IMR-90 (cell line): ENCODE results near the gene LMO4. TPM values are rescaled to one million over a fixed set of nuclear protein-coding genes. Genes with fewer than 3 reads are reported as not detected.

Experiments
- ATAC-seq: fragments of 200-7000 bp; cut with Tn5 transposase; 2 replicates; pipeline ENCODE4 v1.9.1; 2020; ENCODE audit warnings: low read depth, mild to moderate bottlenecking, moderate library complexity
- BruUV-seq: library from RNA; stranded (reverse); fragments of 400-500 nt; replicated peaks from 2 replicates; lab custom pipeline; 2021; lab: Mats Ljungman, UMichigan
- CTCF ChIA-PET: fragments of 300-600 bp; formaldehyde crosslinking; extraction: SDS; loops from one replicate; lab custom pipeline; 2021; ENCODE audit warnings: antibody characterized with exemption; lab: Yijun Ruan, JAX
- POLR2A ChIA-PET: fragments of 300-600 bp; sonication (Branson Sonifier 250); formaldehyde crosslinking; loops from one replicate; lab custom pipeline; 2022; ENCODE audit warnings: antibody characterized with exemption; ENCODE audit not compliant: unreplicated experiment; lab: Charles Lee
- DNase-seq: peaks from one replicate; pipeline ENCODE4 v3.0.0; 2013
- H2AFZ ChIP-seq: replicated peaks from 2 replicates; pipeline ENCODE3; 2013; ENCODE audit warnings: low read length, mild to moderate bottlenecking; ENCODE audit not compliant: poor library complexity
- H2AK5ac ChIP-seq: 2 replicates; pipeline ENCODE4 v1.6.1; 2013; ENCODE audit warnings: low read depth, low read length, inconsistent platforms
- H2AK9ac ChIP-seq: replicated peaks from 2 replicates; pipeline ENCODE3; 2013; ENCODE audit warnings: mild to moderate bottlenecking, low read depth, low read length, moderate library complexity; ENCODE audit not compliant: poor library complexity
- H2BK120ac ChIP-seq: 2 replicates; pipeline ENCODE4 v1.6.1; 2013; ENCODE audit warnings: low read depth, low read length, inconsistent platforms
- H2BK15ac ChIP-seq: 3 replicates; pipeline ENCODE4 v1.6.1; 2013; ENCODE audit warnings: low read depth, low read length, inconsistent platforms
- H2BK20ac ChIP-seq: 2 replicates; pipeline ENCODE4 v1.6.1; 2013; ENCODE audit warnings: low read depth, mild to moderate bottlenecking, inconsistent platforms, low read length, moderate library complexity
- H2BK5ac ChIP-seq: 2 replicates; pipeline ENCODE4 v1.6.1; 2013; ENCODE audit warnings: mild to moderate bottlenecking, low read depth, low read length, inconsistent platforms; ENCODE audit not compliant: poor library complexity, severe bottlenecking
- H3K14ac ChIP-seq: replicated peaks from 2 replicates; pipeline ENCODE4 v1.6.1; 2013; ENCODE audit warnings: low read depth, low read length, inconsistent platforms
- H3K18ac ChIP-seq: 2 replicates; pipeline ENCODE4 v1.6.1; 2013; ENCODE audit warnings: low read depth, low read length, control low read depth
- H3K23ac ChIP-seq: 2 replicates; pipeline ENCODE4 v1.6.1; 2013; ENCODE audit warnings: low read depth, low read length, inconsistent platforms
- H3K27ac ChIP-seq: 2 replicates; pipeline ENCODE4 v1.5.1; 2013; ENCODE audit warnings: mild to moderate bottlenecking, control low read depth, low read length; ENCODE audit not compliant: insufficient read depth
- H3K27me3 ChIP-seq: 2 replicates; pipeline ENCODE4 v1.6.1; 2013; ENCODE audit warnings: low read length; ENCODE audit not compliant: control insufficient read depth, insufficient read depth
- H3K36me3 ChIP-seq: 2 replicates; pipeline ENCODE4 v1.6.1; 2013; ENCODE audit warnings: low read length, mixed read lengths; ENCODE audit not compliant: control insufficient read depth, insufficient read depth
- H3K4ac ChIP-seq: 2 replicates; pipeline ENCODE4 v1.6.1; 2013; ENCODE audit warnings: low read depth, low read length, inconsistent platforms
- H3K4me1 ChIP-seq: 2 replicates; pipeline ENCODE4 v1.6.1; 2013; ENCODE audit warnings: low read length, mixed read lengths; ENCODE audit not compliant: control insufficient read depth, insufficient read depth
- H3K4me2 ChIP-seq: 2 replicates; pipeline ENCODE4 v1.6.1; 2013; ENCODE audit warnings: low read depth, mild to moderate bottlenecking, control low read depth, low read length, moderate library complexity
- H3K4me3 ChIP-seq: 2 replicates; pipeline ENCODE4 v1.5.1; 2013; ENCODE audit warnings: low read depth, mild to moderate bottlenecking, control low read depth, low read length, moderate library complexity; ENCODE audit not compliant: insufficient read depth
- H3K56ac ChIP-seq: 2 replicates; pipeline ENCODE4 v1.6.1; 2013; ENCODE audit warnings: low read length, inconsistent platforms; ENCODE audit not compliant: insufficient read depth; ENCODE audit errors: extremely low read depth
- H3K79me1 ChIP-seq, 2 experiments: 2 replicates each; pipeline ENCODE4 v1.6.1; 2013; ENCODE audit warnings: low read length in 2 of 2, inconsistent platforms in 1 of 2, low read depth in 1 of 2
- H3K9ac ChIP-seq: 2 replicates; pipeline ENCODE4 v1.6.1; 2013; ENCODE audit warnings: low read depth, low read length, control low read depth
- H3K9me1 ChIP-seq: 2 replicates; pipeline ENCODE4 v1.6.1; 2013; ENCODE audit warnings: low read length, inconsistent platforms; ENCODE audit not compliant: insufficient read depth
- H3K9me3 ChIP-seq: 2 replicates; pipeline ENCODE4 v1.6.1; 2013; ENCODE audit warnings: low read length; ENCODE audit not compliant: control insufficient read depth, insufficient read depth
- H4K20me1 ChIP-seq: 2 replicates; pipeline ENCODE4 v1.6.1; 2013; ENCODE audit warnings: low read length, inconsistent platforms; ENCODE audit not compliant: insufficient read depth
- H4K5ac ChIP-seq: 2 replicates; pipeline ENCODE4 v1.6.1; 2013; ENCODE audit warnings: mild to moderate bottlenecking, low read depth, low read length, control low read depth
- H4K8ac ChIP-seq, 2 experiments: 2 replicates each; pipeline ENCODE4 v1.6.1; 2013; ENCODE audit warnings: low read depth in 2 of 2, low read length in 2 of 2, control low read depth in 1 of 2, inconsistent platforms in 1 of 2
- H4K91ac ChIP-seq: 2 replicates; pipeline ENCODE4 v1.6.1; 2013; ENCODE audit warnings: low read depth, low read length, inconsistent platforms; ENCODE audit not compliant: insufficient read depth
- BHLHE40 ChIP-seq: fragments of 150-350 bp; IDR thresholded peaks from 2 replicates; pipeline ENCODE4 v1.6.1; 2016; ENCODE audit warnings: mild to moderate bottlenecking, low read depth, low read length
- CEBPB ChIP-seq: IDR thresholded peaks from 2 replicates; pipeline ENCODE4 v1.6.1; 2012; ENCODE audit warnings: low read depth, low read length, improper control_type of control experiment
- CHD1 ChIP-seq: IDR thresholded peaks from 2 replicates; pipeline ENCODE4 v1.6.1; 2012; ENCODE audit warnings: low read depth, low read length, improper control_type of control experiment
- CTCF ChIP-seq: conservative IDR thresholded peaks from 2 replicates; pipeline ENCODE4 v1.5.1; 2012; ENCODE audit warnings: mild to moderate bottlenecking, low read depth, low read length, improper control_type of control experiment
- FOS ChIP-seq: fragments of 150-350 bp; IDR thresholded peaks from 2 replicates; pipeline ENCODE4 v1.6.1; 2016; ENCODE audit warnings: low read depth, low read length
- MAZ ChIP-seq: IDR thresholded peaks from 2 replicates; pipeline ENCODE4 v1.6.1; 2012; ENCODE audit warnings: low read depth, mild to moderate bottlenecking, low read length, improper control_type of control experiment, moderate library complexity, borderline replicate concordance
- NFE2L2 ChIP-seq: fragments of 150-350 bp; IDR thresholded peaks from 2 replicates; pipeline ENCODE4 v1.6.1; 2016; ENCODE audit warnings: low read depth, mild to moderate bottlenecking, low read length
- POLR2A ChIP-seq: IDR thresholded peaks from 2 replicates; pipeline ENCODE4 v1.6.1; 2012; ENCODE audit warnings: mild to moderate bottlenecking, low read depth, low read length
- RCOR1 ChIP-seq: IDR thresholded peaks from 2 replicates; pipeline ENCODE4 v1.6.1; 2012; ENCODE audit warnings: mild to moderate bottlenecking, low read length, improper control_type of control experiment; ENCODE audit not compliant: insufficient replicate concordance
- RFX5 ChIP-seq: IDR thresholded peaks from 2 replicates; pipeline ENCODE4 v1.8.0; 2012; ENCODE audit warnings: low read depth, mild to moderate bottlenecking, low read length, moderate library complexity
- SMC3 ChIP-seq: fragments of 150-350 bp; IDR thresholded peaks from 2 replicates; pipeline ENCODE4 v1.6.1; 2016; ENCODE audit warnings: low read depth, mild to moderate bottlenecking, antibody characterized with exemption, low read length, moderate library complexity
- USF2 ChIP-seq: fragments of 150-350 bp; IDR thresholded peaks from 2 replicates; pipeline ENCODE4 v1.6.1; 2017; ENCODE audit warnings: mild to moderate bottlenecking, antibody characterized with exemption, low read length, low read depth
- WGBS, 2 experiments: methylation state at CpG; one replicate each; pipeline versions ENCODE4 v1.1.5 to v1.1.7; 2013; ENCODE audit warnings: missing lambda C conversion rate in 2 of 2; ENCODE audit not compliant: insufficient read length in 1 of 2; ENCODE audit errors: extremely low coverage in 2 of 2; 5-methylcytosine and 5-hydroxymethylcytosine counted together
- dilution Hi-C: fragments of 300-500 bp; cut with HindIII; formaldehyde crosslinking; loops from one replicate; pipeline ENCODE4 v1.14.3; 2018; ENCODE audit warnings: low sequenced_read_pairs; ENCODE audit not compliant: unreplicated experiment
- in situ Hi-C: fragments of 300-500 bp; cut with MboI; formaldehyde crosslinking; loops from 3 replicates; pipeline ENCODE4 v1.14.3; 2019; ENCODE audit warnings: low sequenced_read_pairs, inconsistent platforms, mixed read lengths
- intact Hi-C: fragments of 100-400 bp; cut with micrococcal nuclease; formaldehyde crosslinking; loops from 2 replicates; pipeline ENCODE4 v1.10.0; 2022
- polyA plus RNA-seq, 3 experiments: library from polyadenylated mRNA; depleted of rRNA; stranded (reverse); fragments of >200 nt; gene quantifications; 2 replicates each; pipeline ENCODE4 v1.2.3, GENCODE V29; 2012; ENCODE audit warnings: low replicate concordance in 1 of 3
- total RNA-seq: library from RNA; depleted of rRNA; stranded (reverse); fragments of >200 nt; gene quantifications from 2 replicates; pipeline ENCODE4 v1.2.3, GENCODE V29; 2012
- TF ChIP-seq, protein P1 (sequence below): fragments of 150-350 bp; IDR thresholded peaks from 2 replicates; pipeline ENCODE4 v1.6.1; 2016; ENCODE audit warnings: low read depth, mild to moderate bottlenecking, low read length, moderate library complexity, borderline replicate concordance

Gene LMO4
- total and polyA plus RNA-seq, 2 of the 4 experiments (the other 2 are of a cell fraction): 98.9 to 109 TPM

- Histone ChIP-seq H3K23ac (no peak overlapping the region), H3K14ac (no peak overlapping the region), H3K4me1 (peaks cover 7% of the 10 kb centered on the region), H3K4me3 (no peak overlapping the region), H3K36me3 (no peaks in the 10 kb centered on the region), H3K9me1 (peaks cover under 1% of the 10 kb centered on the region; the same call in 1 of the 2 replicates), H3K9ac (no peak overlapping the region), H2AK9ac (no peak overlapping the region), H3K9me3 (peaks cover 1% of the 10 kb centered on the region; the same call in 1 of the 2 replicates), H2BK15ac (no peak overlapping the region), H2AK5ac (no peak overlapping the region), H2BK120ac (no peak overlapping the region), H3K27ac (no peak overlapping the region), H3K4me2 (no peak overlapping the region), H4K20me1 (no peaks in the 10 kb centered on the region), H2BK5ac (no peak overlapping the region), H3K79me1 (no peaks in the 10 kb centered on the region), H3K18ac (no peak overlapping the region), H2BK20ac (no peak overlapping the region), H4K5ac (no peak overlapping the region), H3K56ac (no peak overlapping the region), H3K4ac (no peak overlapping the region), H4K8ac (no peak overlapping the region), H4K91ac (no peak overlapping the region), H3K27me3 (no peaks in the 10 kb centered on the region), H2AFZ (no peak overlapping the region)
- POLR2A ChIA-PET: no interaction called here
- WGBS, 2 experiments: no CpG with 5 or more reads among the region's 3 CpGs
- CTCF ChIA-PET: no interaction called here
- intact Hi-C loops: no loop called here
- TF ChIP-seq BHLHE40 (no peak), RCOR1 (no peak), USF2 (no peak), CHD1 (no peak), NFE2L2 (no peak), CTCF (no peak), RFX5 (no peak), FOS (no peak), SMC3 (no peak), MAZ (no peak), POLR2A (no peak), CEBPB (no peak)
- TF ChIP-seq, protein P1, sequence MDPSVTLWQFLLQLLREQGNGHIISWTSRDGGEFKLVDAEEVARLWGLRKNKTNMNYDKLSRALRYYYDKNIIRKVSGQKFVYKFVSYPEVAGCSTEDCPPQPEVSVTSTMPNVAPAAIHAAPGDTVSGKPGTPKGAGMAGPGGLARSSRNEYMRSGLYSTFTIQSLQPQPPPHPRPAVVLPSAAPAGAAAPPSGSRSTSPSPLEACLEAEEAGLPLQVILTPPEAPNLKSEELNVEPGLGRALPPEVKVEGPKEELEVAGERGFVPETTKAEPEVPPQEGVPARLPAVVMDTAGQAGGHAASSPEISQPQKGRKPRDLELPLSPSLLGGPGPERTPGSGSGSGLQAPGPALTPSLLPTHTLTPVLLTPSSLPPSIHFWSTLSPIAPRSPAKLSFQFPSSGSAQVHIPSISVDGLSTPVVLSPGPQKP: no peak
- dilution Hi-C loops: no loop called here
- no TSS peak for BruUV-seq
- ATAC-seq: peak; percentile 17; the same call in 1 of the 2 replicates
- in situ Hi-C loops: no loop called here
- DNase-seq: no peak
Measured at GRCh38 chr1:87393445-87394085, 64.9 kb downstream of the LMO4 start.
